NCI-H2171 treated with DMSO at 0.1 percent for 48 hours (cell line): ENCODE data around the gene FZD2.

ENCODE experiments used
- DNase-seq: peaks from one replicate; lab custom pipeline; 2025; lab: John Stamatoyannopoulos, UW

The FZD2 gene

GRCh38 chr17:44607836-44608690 lies 50.8 kb downstream of the FZD2 start:
- no peak for DNase-seq

GRCh38 chr17:44608727-44609435 lies 51.6 kb downstream of the FZD2 start:
- no peak for DNase-seq

GRCh38 chr17:44610331-44610730 lies 53.0 kb downstream of the FZD2 start:
- no peak for DNase-seq
